ENCODE data around the gene DSP. TPM values are rescaled to one million over a fixed set of nuclear protein-coding genes. Genes with fewer than 3 reads are reported as not detected.

Gene DSP, protein sequence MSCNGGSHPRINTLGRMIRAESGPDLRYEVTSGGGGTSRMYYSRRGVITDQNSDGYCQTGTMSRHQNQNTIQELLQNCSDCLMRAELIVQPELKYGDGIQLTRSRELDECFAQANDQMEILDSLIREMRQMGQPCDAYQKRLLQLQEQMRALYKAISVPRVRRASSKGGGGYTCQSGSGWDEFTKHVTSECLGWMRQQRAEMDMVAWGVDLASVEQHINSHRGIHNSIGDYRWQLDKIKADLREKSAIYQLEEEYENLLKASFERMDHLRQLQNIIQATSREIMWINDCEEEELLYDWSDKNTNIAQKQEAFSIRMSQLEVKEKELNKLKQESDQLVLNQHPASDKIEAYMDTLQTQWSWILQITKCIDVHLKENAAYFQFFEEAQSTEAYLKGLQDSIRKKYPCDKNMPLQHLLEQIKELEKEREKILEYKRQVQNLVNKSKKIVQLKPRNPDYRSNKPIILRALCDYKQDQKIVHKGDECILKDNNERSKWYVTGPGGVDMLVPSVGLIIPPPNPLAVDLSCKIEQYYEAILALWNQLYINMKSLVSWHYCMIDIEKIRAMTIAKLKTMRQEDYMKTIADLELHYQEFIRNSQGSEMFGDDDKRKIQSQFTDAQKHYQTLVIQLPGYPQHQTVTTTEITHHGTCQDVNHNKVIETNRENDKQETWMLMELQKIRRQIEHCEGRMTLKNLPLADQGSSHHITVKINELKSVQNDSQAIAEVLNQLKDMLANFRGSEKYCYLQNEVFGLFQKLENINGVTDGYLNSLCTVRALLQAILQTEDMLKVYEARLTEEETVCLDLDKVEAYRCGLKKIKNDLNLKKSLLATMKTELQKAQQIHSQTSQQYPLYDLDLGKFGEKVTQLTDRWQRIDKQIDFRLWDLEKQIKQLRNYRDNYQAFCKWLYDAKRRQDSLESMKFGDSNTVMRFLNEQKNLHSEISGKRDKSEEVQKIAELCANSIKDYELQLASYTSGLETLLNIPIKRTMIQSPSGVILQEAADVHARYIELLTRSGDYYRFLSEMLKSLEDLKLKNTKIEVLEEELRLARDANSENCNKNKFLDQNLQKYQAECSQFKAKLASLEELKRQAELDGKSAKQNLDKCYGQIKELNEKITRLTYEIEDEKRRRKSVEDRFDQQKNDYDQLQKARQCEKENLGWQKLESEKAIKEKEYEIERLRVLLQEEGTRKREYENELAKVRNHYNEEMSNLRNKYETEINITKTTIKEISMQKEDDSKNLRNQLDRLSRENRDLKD (N-terminal part only)
- 1 to 10 TPM; 4.2 to 5.0 (median 5.0) TPM for total RNA-seq
- 10 to 100 TPM; 39.0 to 61.3 (median 42.4) TPM for polyA plus RNA-seq

DNA sequence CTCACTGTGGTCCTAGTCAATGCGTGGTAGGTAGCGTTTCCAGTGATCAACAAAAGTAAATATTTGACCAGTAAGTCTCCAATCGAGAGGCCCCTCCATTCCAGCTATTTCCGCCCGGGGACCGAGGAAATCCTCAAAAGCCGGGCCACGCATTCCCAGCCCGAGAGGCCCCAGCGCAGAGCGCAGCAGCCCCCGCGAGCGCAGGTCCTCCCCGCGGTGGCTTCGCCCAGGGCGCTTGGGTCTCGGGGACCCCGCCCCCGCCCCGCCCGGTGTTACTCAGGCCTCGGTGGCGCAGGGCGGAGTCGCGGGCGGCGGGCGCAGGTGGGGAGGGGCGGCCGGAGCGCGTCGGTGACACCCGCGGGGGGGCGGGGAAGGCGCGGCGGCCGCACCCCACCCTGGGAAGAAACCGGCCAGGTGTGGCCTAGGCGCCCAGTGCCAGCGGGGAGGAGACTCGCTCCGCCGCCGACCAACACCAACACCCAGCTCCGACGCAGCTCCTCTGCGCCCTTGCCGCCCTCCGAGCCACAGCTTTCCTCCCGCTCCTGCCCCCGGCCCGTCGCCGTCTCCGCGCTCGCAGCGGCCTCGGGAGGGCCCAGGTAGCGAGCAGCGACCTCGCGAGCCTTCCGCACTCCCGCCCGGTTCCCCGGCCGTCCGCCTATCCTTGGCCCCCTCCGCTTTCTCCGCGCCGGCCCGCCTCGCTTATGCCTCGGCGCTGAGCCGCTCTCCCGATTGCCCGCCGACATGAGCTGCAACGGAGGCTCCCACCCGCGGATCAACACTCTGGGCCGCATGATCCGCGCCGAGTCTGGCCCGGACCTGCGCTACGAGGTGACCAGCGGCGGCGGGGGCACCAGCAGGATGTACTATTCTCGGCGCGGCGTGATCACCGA is at the start of gene DSP:
Gene DSP (plus strand): TSS at position 497 of the 890 bp plus-strand sequence. CDS start 245 bp downstream, at position 742.
- Histone ChIP-seq H3K27me3 (peaks cover 31 to 70% (median 52%) of the 10 kb centered on the region in 3 donors), H3K9me3 (no peaks in the 10 kb centered on the region), H3K27ac (peak within 1 kb of the TSS; percentile 33 to 64 (median 41)), H3K36me3 (no peaks in the 10 kb centered on the region), H3K4me3 (peak within 1 kb of the TSS; percentile 26 to 58 (median 49)), H3K4me1 (peaks cover 0 to 26% (median 24%) of the 10 kb centered on the region in 4 donors)
- 1% methylated on average over 105 of the region's 105 CpGs for WGBS, 2 donors
- DNase-seq = no peak
- intact Hi-C loops (cut with DNase I) = no loop called here
- peak in 1 of 4 donors; percentile 64 for TF ChIP-seq POLR2AphosphoS5 (IDR thresholded peaks at IDR 0.05)
- peak in 1 of 2 donors; percentile 57 for TF ChIP-seq POLR2A (IDR thresholded peaks at IDR 0.05)
- no peak for TF ChIP-seq EP300 (IDR thresholded peaks at IDR 0.05)

DNA sequence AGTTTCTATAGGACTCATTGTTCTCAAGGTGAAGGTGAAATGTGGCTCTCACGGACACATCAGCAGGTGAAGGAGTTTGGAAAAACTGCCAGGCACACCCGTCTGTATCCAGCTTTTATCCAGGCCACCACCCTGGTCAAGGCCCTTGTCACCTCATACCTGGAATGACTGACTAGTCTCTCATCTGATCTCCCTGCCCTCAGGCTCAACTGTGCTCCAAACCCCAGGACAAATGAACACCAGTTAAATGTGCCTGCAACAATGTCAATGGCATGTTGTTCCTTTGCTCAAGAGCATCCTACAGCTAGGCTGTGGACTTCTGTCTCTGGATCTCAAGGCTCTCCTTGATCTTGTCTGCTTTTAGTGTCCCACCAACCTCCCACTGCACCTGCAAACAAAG is 47.6 kb upstream of the DSP start:
- intact Hi-C loops (cut with DNase I) = no loop called here
- Histone ChIP-seq H3K27ac (no peak overlapping the region), H3K36me3 (no peaks in the 10 kb centered on the region), H3K27me3 (no peaks in the 10 kb centered on the region), H3K4me3 (no peak overlapping the region), H3K9me3 (no peaks in the 10 kb centered on the region), H3K4me1 (no peaks in the 10 kb centered on the region)
- DNase-seq = no peak
- 62 to 87% methylated on average over 2 of the region's 2 CpGs for WGBS, 2 donors
- TF ChIP-seq POLR2AphosphoS5 (IDR thresholded peaks at IDR 0.05) (no peak), POLR2A (IDR thresholded peaks at IDR 0.05) (no peak), EP300 (IDR thresholded peaks at IDR 0.05) (no peak)
- TF ChIP-seq, protein P1, sequence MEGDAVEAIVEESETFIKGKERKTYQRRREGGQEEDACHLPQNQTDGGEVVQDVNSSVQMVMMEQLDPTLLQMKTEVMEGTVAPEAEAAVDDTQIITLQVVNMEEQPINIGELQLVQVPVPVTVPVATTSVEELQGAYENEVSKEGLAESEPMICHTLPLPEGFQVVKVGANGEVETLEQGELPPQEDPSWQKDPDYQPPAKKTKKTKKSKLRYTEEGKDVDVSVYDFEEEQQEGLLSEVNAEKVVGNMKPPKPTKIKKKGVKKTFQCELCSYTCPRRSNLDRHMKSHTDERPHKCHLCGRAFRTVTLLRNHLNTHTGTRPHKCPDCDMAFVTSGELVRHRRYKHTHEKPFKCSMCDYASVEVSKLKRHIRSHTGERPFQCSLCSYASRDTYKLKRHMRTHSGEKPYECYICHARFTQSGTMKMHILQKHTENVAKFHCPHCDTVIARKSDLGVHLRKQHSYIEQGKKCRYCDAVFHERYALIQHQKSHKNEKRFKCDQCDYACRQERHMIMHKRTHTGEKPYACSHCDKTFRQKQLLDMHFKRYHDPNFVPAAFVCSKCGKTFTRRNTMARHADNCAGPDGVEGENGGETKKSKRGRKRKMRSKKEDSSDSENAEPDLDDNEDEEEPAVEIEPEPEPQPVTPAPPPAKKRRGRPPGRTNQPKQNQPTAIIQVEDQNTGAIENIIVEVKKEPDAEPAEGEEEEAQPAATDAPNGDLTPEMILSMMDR (IDR thresholded peaks at IDR 0.05) = no peak

DNA sequence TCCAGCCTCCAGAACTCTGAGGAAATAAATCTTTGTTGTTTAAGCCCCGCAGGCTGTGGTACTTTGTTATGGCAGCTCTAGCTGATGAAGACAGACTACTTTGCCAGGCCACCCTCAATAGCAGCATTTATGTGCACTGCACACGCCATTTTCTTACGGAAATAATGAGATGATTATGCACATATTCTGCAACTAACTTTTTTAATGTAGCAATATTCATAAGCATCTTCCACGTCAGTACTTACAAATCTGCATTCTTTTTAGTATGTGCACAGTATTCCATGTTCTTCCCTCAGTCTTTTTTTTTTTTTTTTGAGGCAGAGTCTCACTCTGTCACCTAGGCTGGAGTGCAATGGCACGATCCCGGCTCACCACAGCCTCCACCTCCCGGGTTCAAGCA is 46.8 kb upstream of the DSP start:
- WGBS, 2 donors = 92 to 93% methylated on average over 7 of the region's 7 CpGs
- TF ChIP-seq POLR2AphosphoS5 (IDR thresholded peaks at IDR 0.05) (no peak), POLR2A (IDR thresholded peaks at IDR 0.05) (no peak), EP300 (IDR thresholded peaks at IDR 0.05) (no peak)
- TF ChIP-seq, protein P1 (IDR thresholded peaks at IDR 0.05) = no peak
- intact Hi-C loops (cut with DNase I) = no loop called here
- Histone ChIP-seq H3K27me3 (no peaks in the 10 kb centered on the region), H3K36me3 (no peaks in the 10 kb centered on the region), H3K9me3 (no peaks in the 10 kb centered on the region), H3K4me3 (no peak overlapping the region), H3K4me1 (no peaks in the 10 kb centered on the region), H3K27ac (no peak overlapping the region)
- DNase-seq = no peak

DNA sequence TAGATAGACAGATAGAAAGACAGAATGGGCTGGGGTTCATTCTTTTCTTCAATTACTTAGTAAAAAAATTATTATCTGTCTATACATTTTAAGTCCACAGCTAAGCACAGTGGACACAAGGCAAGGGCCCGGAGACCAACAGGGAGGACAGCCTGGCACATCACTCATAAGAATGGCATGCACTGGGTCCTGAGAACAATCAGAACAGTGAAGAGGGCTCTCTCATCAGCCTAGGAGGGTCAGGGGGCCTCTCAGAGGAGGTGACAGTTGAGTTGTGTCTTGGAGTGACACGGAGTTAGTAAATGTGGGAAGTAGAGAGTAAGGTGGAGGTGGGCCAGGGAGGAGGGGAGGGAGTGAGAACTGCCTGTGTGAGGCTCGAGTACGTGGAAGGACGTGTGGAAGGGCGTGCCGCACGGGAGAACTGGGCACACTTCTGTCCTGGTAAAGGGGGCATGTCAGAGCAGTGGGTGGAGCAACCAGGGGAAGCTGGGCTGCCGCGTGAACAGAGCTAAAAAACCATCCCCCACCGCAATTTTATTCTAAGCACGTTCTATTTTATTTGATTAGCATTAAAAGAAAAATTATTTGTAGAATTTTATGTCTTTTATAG is 45.1 kb upstream of the DSP start:
- intact Hi-C loops (cut with DNase I) = no loop called here
- no peak for TF ChIP-seq POLR2A (IDR thresholded peaks at IDR 0.05)
- no peak for TF ChIP-seq EP300 (IDR thresholded peaks at IDR 0.05)
- TF ChIP-seq, protein P1 (IDR thresholded peaks at IDR 0.05) = no peak
- TF ChIP-seq POLR2AphosphoS5 (IDR thresholded peaks at IDR 0.05) = no peak
- H3K27ac ChIP-seq = no peak overlapping the region
- H3K9me3 ChIP-seq = no peaks in the 10 kb centered on the region
- H3K36me3 ChIP-seq = no peaks in the 10 kb centered on the region
- DNase-seq = no peak
- WGBS, 2 donors = 79 to 80% methylated on average over 12 of the region's 12 CpGs
- H3K4me3 ChIP-seq = no peak overlapping the region
- no peaks in the 10 kb centered on the region for H3K4me1 ChIP-seq
- no peaks in the 10 kb centered on the region for H3K27me3 ChIP-seq

Data from sigmoid colon (tissue), 7 donors.